Measurements from ENCODE around the gene GPATCH2L.

- TF ChIP-seq, protein P1, sequence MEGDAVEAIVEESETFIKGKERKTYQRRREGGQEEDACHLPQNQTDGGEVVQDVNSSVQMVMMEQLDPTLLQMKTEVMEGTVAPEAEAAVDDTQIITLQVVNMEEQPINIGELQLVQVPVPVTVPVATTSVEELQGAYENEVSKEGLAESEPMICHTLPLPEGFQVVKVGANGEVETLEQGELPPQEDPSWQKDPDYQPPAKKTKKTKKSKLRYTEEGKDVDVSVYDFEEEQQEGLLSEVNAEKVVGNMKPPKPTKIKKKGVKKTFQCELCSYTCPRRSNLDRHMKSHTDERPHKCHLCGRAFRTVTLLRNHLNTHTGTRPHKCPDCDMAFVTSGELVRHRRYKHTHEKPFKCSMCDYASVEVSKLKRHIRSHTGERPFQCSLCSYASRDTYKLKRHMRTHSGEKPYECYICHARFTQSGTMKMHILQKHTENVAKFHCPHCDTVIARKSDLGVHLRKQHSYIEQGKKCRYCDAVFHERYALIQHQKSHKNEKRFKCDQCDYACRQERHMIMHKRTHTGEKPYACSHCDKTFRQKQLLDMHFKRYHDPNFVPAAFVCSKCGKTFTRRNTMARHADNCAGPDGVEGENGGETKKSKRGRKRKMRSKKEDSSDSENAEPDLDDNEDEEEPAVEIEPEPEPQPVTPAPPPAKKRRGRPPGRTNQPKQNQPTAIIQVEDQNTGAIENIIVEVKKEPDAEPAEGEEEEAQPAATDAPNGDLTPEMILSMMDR (IDR thresholded peaks at IDR 0.05), result no peak
- no peak for TF ChIP-seq EZH2 (IDR thresholded peaks at IDR 0.05; ENCODE audit: borderline replicate concordance, insufficient read depth, low read depth, low read length, poor library complexity, severe bottlenecking)
These were observed 46.8 kb upstream of the GPATCH2L start for GRCh38 chr14:76104802-76105355.

Data from B cell (primary cell).